Gastroesophageal sphincter (tissue), 4 donors: Measurements from ENCODE around the gene IL7R. TPM values are rescaled to one million over a fixed set of nuclear protein-coding genes. Genes with fewer than 3 reads are reported as not detected.
"Not testable (repeated sequence)": the region's sequence is repeated elsewhere in the genome, so short reads cannot be mapped to it uniquely, and the experiment has no call there.

ENCODE experiments used
- ATAC-seq: fragments of 150-250 bp; one replicate; pipeline ENCODE4 v1.9.1; 2016; ENCODE audit warnings: mild to moderate bottlenecking, moderate library complexity
- H3K27ac ChIP-seq, 4 donors: fragments of 200-600 bp; sonication (generic) in 3 of 4; 1 replicate in 3 of 4; 2 replicates in 1 of 4; pipeline ENCODE4 v1.5.1; 2016 to 2019
- H3K27me3 ChIP-seq: fragments of 200-600 bp; sonication (generic); one replicate; pipeline ENCODE4 v1.5.1; 2019
- H3K36me3 ChIP-seq, 2 donors: fragments of 200-600 bp; sonication (generic); one replicate each; pipeline ENCODE4 v1.5.1; 2019; ENCODE audit warnings: control low read depth in 1 of 2
- H3K4me1 ChIP-seq, 3 donors: fragments of 200-600 bp; sonication (generic); 1 replicate in 2 of 3; 2 replicates in 1 of 3; pipeline ENCODE4 v1.5.1; 2016 to 2019; ENCODE audit warnings: control low read depth in 2 of 3
- H3K4me3 ChIP-seq, 2 donors: fragments of 200-600 bp; sonication (generic); one replicate each; pipeline ENCODE4 v1.5.1; 2019; ENCODE audit warnings: mild to moderate bottlenecking in 1 of 2, moderate library complexity in 1 of 2
- H3K9me3 ChIP-seq, 3 donors: fragments of 200-600 bp; sonication (generic); one replicate each; pipeline ENCODE4 v1.5.1; 2017 to 2019; ENCODE audit warnings: control low read depth in 2 of 3
- CTCF ChIP-seq, 4 experiments: fragments of 200-600 bp in 2 of 4; fragments of 450-650 bp in 2 of 4; sonication (generic) in 1 of 4; IDR thresholded peaks; one replicate each; pipeline ENCODE4 v1.5.1; 2017 to 2019; ENCODE audit warnings: antibody characterized with exemption in 4 of 4, mild to moderate bottlenecking in 2 of 4, moderate library complexity in 2 of 4
- EP300 ChIP-seq: sonication (generic); formaldehyde crosslinking; IDR thresholded peaks from one replicate; pipeline ENCODE4 v1.6.1; 2017; ENCODE audit warnings: antibody characterized with exemption, mild to moderate bottlenecking
- POLR2A ChIP-seq, 2 donors: fragments of 450-650 bp; IDR thresholded peaks; one replicate each; pipeline ENCODE4 v1.6.1; 2017; ENCODE audit warnings: antibody characterized with exemption in 2 of 2, mild to moderate bottlenecking in 2 of 2, moderate library complexity in 1 of 2
- POLR2AphosphoS5 ChIP-seq: sonication (generic); formaldehyde crosslinking; IDR thresholded peaks from one replicate; pipeline ENCODE4 v1.6.1; 2017; ENCODE audit warnings: antibody characterized with exemption
- WGBS, 2 donors: methylation state at CpG; one replicate each; pipeline ENCODE4 v1.1.5; 2018; ENCODE audit warnings: low coverage in 1 of 2; 5-methylcytosine and 5-hydroxymethylcytosine counted together
- total RNA-seq, 4 donors: library from RNA; depleted of rRNA; stranded (reverse); fragments of >200 nt; gene quantifications; one replicate each; pipeline ENCODE4 v1.1.0, GENCODE V29; 2016

IL7R gene
- total RNA-seq, 4 donors from 2014 or later = 1.1 to 10.1 (median 4.0) TPM

GRCh38 chr5:35854248-35854647 is 2.4 kb upstream of the IL7R start:
- no peak for TF ChIP-seq POLR2AphosphoS5
- TF ChIP-seq POLR2A (IDR thresholded peaks at IDR 0.05) = no peak
- no peak for TF ChIP-seq CTCF (IDR thresholded peaks at IDR 0.05)
- no peak for TF ChIP-seq EP300
- no peak overlapping the region for H3K27ac ChIP-seq
- H3K4me3 ChIP-seq = no peak overlapping the region
- WGBS, 2 donors = 88% methylated on average over 1 of the region's 1 CpG; no CpG with 5 or more reads in 1 of the 2 donors
- no peak for ATAC-seq
- peaks cover 0 to 19% (median 0%) of the 10 kb centered on the region in 3 donors for H3K4me1 ChIP-seq
- no peaks in the 10 kb centered on the region for H3K9me3 ChIP-seq
- H3K27me3 ChIP-seq = no peaks in the 10 kb centered on the region
- H3K36me3 ChIP-seq = no peaks in the 10 kb centered on the region

- 71% methylated on average over 1 of the region's 1 CpG; no CpG with 5 or more reads in 1 of the 2 donors for WGBS, 2 donors
- no peak for ATAC-seq
Measured at GRCh38 chr5:35855187-35855586, 1.5 kb upstream of the IL7R start.

GRCh38 chr5:35856186-35856764 is 416 bp upstream of the IL7R start:
- H3K9me3 ChIP-seq, H3K4me3 ChIP-seq, H3K36me3 ChIP-seq, H3K27ac ChIP-seq, H3K27me3 ChIP-seq, ATAC-seq: not testable (repeated sequence)
- WGBS, 2 donors = 90 to 92% methylated on average over 1 to 2 of the region's 5 CpGs
- H3K4me1 ChIP-seq = peaks cover 0 to 19% (median 0%) of the 10 kb centered on the region in 3 donors

More at GRCh38 chr5:35855187-35855586, 1.5 kb upstream of the IL7R start:
- H3K4me3 ChIP-seq = no peak overlapping the region
- no peaks in the 10 kb centered on the region for H3K36me3 ChIP-seq
- H3K4me1 ChIP-seq = peaks cover 0 to 19% (median 0%) of the 10 kb centered on the region in 3 donors
- H3K27me3 ChIP-seq = no peaks in the 10 kb centered on the region
- H3K27ac ChIP-seq = no peak overlapping the region
- TF ChIP-seq POLR2A (IDR thresholded peaks at IDR 0.05) (no peak), POLR2AphosphoS5 (no peak), EP300 (no peak), CTCF (IDR thresholded peaks at IDR 0.05) (no peak)
- H3K9me3 ChIP-seq = no peaks in the 10 kb centered on the region

GRCh38 chr5:35857606-35858205 is 1.0 kb downstream of the IL7R start:
- 46 to 55% methylated on average over 2 of the region's 2 CpGs for WGBS, 2 donors
- ATAC-seq = no peak
- no peak for TF ChIP-seq CTCF (IDR thresholded peaks at IDR 0.05)
- TF ChIP-seq POLR2AphosphoS5 = no peak
- no peak for TF ChIP-seq EP300
- TF ChIP-seq POLR2A (IDR thresholded peaks at IDR 0.05) = no peak
- H3K4me1 ChIP-seq = peaks cover 0 to 7% (median 0%) of the 10 kb centered on the region in 3 donors
- H3K36me3 ChIP-seq = no peaks in the 10 kb centered on the region
- no peak overlapping the region for H3K4me3 ChIP-seq
- H3K9me3 ChIP-seq = no peaks in the 10 kb centered on the region
- no peaks in the 10 kb centered on the region for H3K27me3 ChIP-seq
- H3K27ac ChIP-seq = no peak overlapping the region

- no peaks in the 10 kb centered on the region for H3K9me3 ChIP-seq
- H3K4me1 ChIP-seq = no peaks in the 10 kb centered on the region
- no peak overlapping the region for H3K27ac ChIP-seq
- H3K4me3 ChIP-seq = peak overlapping the region in 1 of 2 donors; percentile 2
- H3K36me3 ChIP-seq = no peaks in the 10 kb centered on the region
- WGBS, 2 donors = 39 to 56% methylated on average over 3 of the region's 3 CpGs
- TF ChIP-seq POLR2AphosphoS5 (no peak), CTCF (IDR thresholded peaks at IDR 0.05) (no peak), EP300 (no peak), POLR2A (IDR thresholded peaks at IDR 0.05) (no peak)
- no peaks in the 10 kb centered on the region for H3K27me3 ChIP-seq
- ATAC-seq = no peak
Measured at GRCh38 chr5:35859101-35859661, 2.5 kb downstream of the IL7R start.
